Esophagus mucosa (tissue), 1 donor: ENCODE data around the gene PDZD2. TPM values are rescaled to one million over a fixed set of nuclear protein-coding genes. Genes with fewer than 3 reads are reported as not detected.
"Not testable (repeated sequence)": the region's sequence is repeated elsewhere in the genome, so short reads cannot be mapped to it uniquely, and the experiment has no call there.

Experiments used
- ATAC-seq: fragments of 200-7000 bp; cut with Tn5 transposase; one replicate; pipeline ENCODE4 v1.9.1; 2020
- total RNA-seq: library from RNA; stranded (reverse); gene quantifications from one replicate; pipeline ENCODE4 v1.2.4, GENCODE V29; 2023
- donor health status: DM: yes; HTN: yes; CAD: no.

PDZD2 gene
- 20.8 TPM for total RNA-seq

DNA sequence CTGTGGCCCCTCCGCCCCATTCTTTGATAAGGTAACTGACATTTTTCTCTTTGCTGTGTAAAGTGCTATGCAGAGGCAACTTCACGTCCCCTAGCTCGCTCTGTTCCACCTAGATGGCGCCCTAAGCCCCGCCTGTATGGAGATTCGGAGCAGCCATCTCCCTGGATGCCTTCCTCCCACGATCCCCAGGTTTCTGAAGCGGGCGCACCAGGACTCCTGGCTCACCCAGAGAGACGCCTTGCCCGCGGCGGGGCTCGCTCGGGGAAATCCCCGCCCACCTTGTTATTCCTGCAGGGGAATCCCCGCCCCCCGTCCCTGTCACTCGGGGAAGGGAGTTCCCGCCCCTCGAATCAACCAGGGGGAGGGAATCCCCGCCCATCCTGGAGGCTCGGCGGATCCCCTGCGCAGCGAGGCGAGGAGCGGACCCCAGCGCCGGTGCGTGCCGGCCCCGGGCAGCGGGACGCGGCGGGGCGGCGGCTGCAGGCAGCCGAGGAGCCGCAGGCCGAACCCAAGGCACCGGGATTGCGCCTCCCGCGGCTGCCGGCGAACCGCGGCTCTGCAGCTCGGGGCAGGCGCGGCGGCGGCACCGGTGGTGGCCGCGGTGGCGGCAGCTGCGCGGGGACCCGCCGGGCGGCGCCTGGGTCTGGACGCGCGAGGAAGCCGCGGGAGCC lies at the start of gene PDZD2:
Gene PDZD2 (plus strand): TSS at position 384 of the 671 bp plus-strand sequence.
- ATAC-seq: peak; percentile 65

DNA sequence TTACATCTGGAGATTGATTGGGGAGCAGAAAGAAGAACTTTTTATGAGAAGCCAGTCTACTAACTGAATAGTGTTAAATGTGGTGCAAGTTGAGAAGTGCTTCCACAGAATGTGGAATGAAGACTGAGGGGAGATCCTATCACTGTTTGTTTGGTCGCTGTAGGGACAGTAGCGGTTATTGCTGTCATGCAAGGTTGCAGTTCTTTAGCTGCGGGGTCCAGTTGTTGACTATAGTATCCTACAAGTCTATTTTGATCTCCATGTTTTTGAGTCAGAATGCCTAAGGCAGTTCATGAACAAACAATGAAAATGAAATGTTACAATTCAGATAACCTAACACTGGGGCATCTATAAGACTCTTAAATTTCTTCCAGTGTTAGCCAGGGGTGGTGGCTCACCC lies 45.3 kb upstream of the PDZD2 start:
- no peak for ATAC-seq

DNA sequence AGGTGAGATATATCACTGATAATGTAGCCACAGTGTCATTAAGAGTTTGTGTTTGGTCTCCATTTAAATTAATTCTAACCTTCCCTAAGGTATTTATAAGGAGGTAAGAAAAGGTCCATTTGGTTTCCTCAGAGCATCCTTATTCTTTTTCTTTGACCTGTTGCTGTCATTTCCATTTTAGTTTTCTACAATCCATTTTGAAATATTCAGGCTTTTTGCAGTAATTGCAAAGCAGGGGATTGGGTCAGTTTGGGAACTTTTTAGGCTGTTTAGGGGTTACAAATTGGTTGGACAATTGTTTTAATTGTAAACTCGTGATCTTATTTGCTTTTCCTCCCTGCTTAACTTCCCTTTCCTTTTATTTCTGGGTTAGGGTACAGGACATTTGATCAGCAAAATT lies 42.6 kb upstream of the PDZD2 start:
- no peak for ATAC-seq

- ATAC-seq: no peak
Observed at GRCh38 chr5:31598640-31599611, 40.0 kb upstream of the PDZD2 start.

DNA sequence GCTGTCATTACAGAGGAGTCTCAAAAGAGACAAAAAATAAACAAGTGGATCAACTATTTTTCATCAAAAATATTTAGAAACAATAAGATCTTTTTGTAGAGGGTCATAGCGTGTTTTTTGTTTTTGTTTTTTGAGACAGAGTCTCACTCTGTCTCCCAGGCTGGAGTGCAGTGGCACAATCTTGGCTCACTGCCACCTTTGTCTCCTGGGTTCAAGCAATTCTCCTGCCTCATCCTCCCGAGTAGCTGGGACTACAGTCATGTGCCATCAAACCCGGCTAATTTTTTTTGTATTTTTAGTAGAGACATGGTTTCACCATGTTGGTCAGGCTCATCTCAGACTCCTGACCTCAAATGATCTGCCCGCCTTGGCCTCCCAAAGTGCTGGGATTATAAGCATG lies 36.6 kb upstream of the PDZD2 start:
- not testable (repeated sequence) for ATAC-seq

GRCh38 chr5:31604240-31604639 lies 34.7 kb upstream of the PDZD2 start:
- no peak for ATAC-seq

DNA sequence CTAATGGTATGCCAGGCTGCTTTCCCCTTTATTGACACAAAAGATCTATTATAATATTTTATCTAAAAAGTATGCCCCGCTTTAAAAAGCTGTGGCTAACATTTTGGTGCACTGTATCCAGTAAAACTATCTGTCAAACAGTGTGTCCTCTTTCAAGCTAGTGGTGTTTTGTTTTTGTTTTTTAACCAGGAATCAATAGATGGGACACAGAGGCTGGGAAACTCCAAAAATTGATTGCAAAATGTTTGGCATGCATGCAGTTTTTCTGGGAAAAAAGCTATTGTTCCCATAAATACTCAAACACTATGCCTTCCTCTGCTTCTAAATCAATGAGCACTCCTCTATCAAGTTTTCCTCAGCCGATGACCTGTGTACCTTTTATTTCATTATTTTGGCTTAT lies 34.3 kb upstream of the PDZD2 start:
- no peak for ATAC-seq

- no peak for ATAC-seq
Observed at GRCh38 chr5:31605920-31606319, 33.0 kb upstream of the PDZD2 start.

GRCh38 chr5:31607546-31607945 lies 31.4 kb upstream of the PDZD2 start:
- ATAC-seq: no peak

- no peak for ATAC-seq
Observed at GRCh38 chr5:31611002-31611401, 27.9 kb upstream of the PDZD2 start.

- ATAC-seq: no peak
Observed at GRCh38 chr5:31613651-31614050, 25.3 kb upstream of the PDZD2 start.

- ATAC-seq: no peak
Observed at GRCh38 chr5:31614151-31615020, 24.5 kb upstream of the PDZD2 start.

DNA sequence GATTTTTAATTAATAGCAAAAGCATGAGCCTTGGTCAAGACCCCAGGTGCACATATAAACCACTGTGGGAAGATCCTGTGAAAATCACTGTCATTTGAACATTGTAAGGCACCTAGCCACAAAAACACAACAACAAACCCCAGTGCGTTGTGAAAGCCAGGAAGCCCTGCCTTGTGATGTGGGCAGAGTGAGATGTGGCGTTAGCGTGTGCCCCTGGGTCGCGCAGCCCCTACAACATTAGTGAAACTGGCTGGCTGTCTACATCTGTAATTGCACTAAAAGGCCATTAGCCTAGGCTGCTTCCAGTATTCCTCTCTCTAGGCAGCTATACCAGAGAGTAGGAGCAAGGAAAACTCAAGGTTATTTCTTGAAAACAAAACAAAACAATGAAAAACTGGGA lies 21.1 kb upstream of the PDZD2 start:
- ATAC-seq: no peak

DNA sequence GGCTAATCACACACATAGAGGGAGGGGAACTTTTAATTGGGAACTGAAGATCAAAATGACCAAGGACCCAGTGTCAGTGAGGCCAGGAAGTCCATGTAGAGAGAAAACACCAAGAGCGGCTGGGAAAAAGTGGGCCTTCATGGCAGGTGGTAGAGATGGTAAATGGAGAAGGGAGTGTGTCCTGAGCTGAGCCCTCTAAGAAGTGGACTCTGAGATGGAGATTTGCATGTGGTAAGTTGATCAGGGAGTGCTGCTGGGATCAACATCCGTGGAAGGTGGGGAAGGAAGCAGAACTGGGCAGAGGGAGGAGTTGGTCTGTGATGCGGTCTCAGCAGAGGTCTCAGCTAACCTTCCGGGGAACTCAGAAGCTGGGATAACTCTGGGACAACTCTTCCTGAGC lies 18.9 kb upstream of the PDZD2 start:
- ATAC-seq: no peak

GRCh38 chr5:31623249-31623648 lies 15.7 kb upstream of the PDZD2 start:
- ATAC-seq: no peak

GRCh38 chr5:31625394-31625793 lies 13.5 kb upstream of the PDZD2 start:
- ATAC-seq: no peak

DNA sequence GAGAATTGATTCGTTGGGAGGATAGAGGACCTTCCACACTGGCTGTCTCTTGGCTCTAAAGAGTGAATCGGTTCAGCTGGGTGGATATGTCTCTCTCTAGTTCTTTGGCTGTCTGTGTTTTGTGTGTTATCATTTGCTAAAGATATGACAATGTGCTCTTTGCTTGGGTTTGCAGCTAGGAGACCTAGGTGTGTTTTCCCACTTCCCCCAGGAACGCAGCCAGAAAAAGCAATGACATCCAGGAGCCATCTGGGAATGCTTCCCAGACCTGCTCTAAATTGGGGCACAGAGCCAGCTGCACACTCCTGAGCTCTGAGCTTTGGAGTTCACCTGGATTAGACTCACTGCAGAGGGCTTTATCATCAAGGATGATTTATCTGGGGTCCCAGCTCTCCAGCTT lies 12.8 kb upstream of the PDZD2 start:
- ATAC-seq: no peak

- no peak for ATAC-seq
Observed at GRCh38 chr5:31626604-31627234, 12.2 kb upstream of the PDZD2 start.

- ATAC-seq: no peak
Observed at GRCh38 chr5:31630931-31631330, 8.0 kb upstream of the PDZD2 start.

- no peak for ATAC-seq
Observed at GRCh38 chr5:31632460-31632859, 6.5 kb upstream of the PDZD2 start.

- no peak for ATAC-seq
Observed at GRCh38 chr5:31635446-31635845, 3.5 kb upstream of the PDZD2 start.

DNA sequence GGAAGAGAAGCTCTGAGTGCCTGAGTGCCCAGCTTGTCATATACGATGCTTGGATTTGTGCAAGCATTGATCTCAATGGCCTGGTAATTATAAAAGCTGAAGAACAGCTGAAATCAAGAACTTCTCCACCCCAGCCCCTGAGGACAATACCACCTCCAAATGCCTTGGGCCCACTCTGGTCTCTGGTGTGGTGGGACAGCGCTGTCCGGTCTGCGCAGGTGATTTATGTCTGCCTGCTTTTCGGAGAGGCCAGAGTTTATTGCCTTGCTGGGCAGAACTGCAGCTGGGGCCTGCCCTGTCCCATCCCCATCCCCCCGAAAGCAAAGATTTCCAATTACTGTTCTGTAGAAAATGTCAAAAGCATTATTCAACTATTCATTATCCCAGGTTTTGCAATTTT lies 1.1 kb upstream of the PDZD2 start:
- no peak for ATAC-seq
